ENCODE data around the gene C2.
A peak's percentile ranks its signal among the peaks of the same experiment; 100 is the strongest.

C2 gene

GRCh38 chr6:31946370-31946885, 18.9 kb downstream of the C2 start:
- Histone ChIP-seq H3K36me3 (ENCODE audit: insufficient read depth, low read length) (no peaks in the 10 kb centered on the region), H3K27ac (ENCODE audit: low read depth, low read length) (peak overlapping the region; percentile 91), H2AFZ (ENCODE audit: low read length, unreplicated experiment) (no peak overlapping the region), H3K4me1 (ENCODE audit: control insufficient read depth, insufficient read depth, low read length, unreplicated experiment) (peaks cover 43% of the 10 kb centered on the region), H3K27me3 (ENCODE audit: insufficient read depth, low read length) (no peaks in the 10 kb centered on the region), H3K4me3 (ENCODE audit: low read depth, low read length) (peak overlapping the region; percentile 73), H3K79me2 (ENCODE audit: control insufficient read depth, insufficient read depth, low read length, unreplicated experiment) (peaks cover 5% of the 10 kb centered on the region)

GRCh38 chr6:31947070-31947675, 19.7 kb downstream of the C2 start:
- Histone ChIP-seq H3K79me2 (ENCODE audit: control insufficient read depth, insufficient read depth, low read length, unreplicated experiment) (peaks cover 5% of the 10 kb centered on the region), H3K27me3 (ENCODE audit: insufficient read depth, low read length) (no peaks in the 10 kb centered on the region), H3K36me3 (ENCODE audit: insufficient read depth, low read length) (0 out of 2 replicates have a peak, but pooled peaks cover 5% of the 10 kb centered on the region), H3K27ac (ENCODE audit: low read depth, low read length) (no peak overlapping the region), H3K4me3 (ENCODE audit: low read depth, low read length) (peak overlapping the region; percentile 73; the same call in 1 of the 2 replicates), H2AFZ (ENCODE audit: low read length, unreplicated experiment) (no peak overlapping the region), H3K4me1 (ENCODE audit: control insufficient read depth, insufficient read depth, low read length, unreplicated experiment) (peaks cover 43% of the 10 kb centered on the region)

DNA sequence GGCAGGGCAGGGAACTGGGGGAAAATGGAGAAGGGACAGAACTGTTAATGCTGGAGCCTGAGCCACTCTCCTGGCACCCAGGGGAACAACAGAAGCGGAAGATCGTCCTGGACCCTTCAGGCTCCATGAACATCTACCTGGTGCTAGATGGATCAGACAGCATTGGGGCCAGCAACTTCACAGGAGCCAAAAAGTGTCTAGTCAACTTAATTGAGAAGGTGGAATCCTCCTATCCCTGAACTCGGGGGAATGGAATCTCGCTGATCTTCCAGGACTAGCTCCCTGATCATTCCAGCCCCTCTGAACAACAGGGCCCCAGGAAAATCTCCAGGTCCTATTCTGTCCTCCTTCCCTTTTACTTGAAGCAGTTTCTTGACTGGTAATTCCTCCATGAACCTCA, 20.3 kb downstream of the C2 start:
- Histone ChIP-seq H3K27ac (ENCODE audit: low read depth, low read length) (peak overlapping the region; percentile 51; the same call in 1 of the 2 replicates), H3K79me2 (ENCODE audit: control insufficient read depth, insufficient read depth, low read length, unreplicated experiment) (peaks cover 5% of the 10 kb centered on the region), H3K27me3 (ENCODE audit: insufficient read depth, low read length) (no peaks in the 10 kb centered on the region), H2AFZ (ENCODE audit: low read length, unreplicated experiment) (no peak overlapping the region), H3K36me3 (ENCODE audit: insufficient read depth, low read length) (0 out of 2 replicates have a peak, but pooled peaks cover 5% of the 10 kb centered on the region), H3K4me3 (ENCODE audit: low read depth, low read length) (no peak overlapping the region), H3K4me1 (ENCODE audit: control insufficient read depth, insufficient read depth, low read length, unreplicated experiment) (peaks cover 43% of the 10 kb centered on the region)

- Histone ChIP-seq H3K27ac (ENCODE audit: low read depth, low read length) (peak overlapping the region; percentile 51; the same call in 1 of the 2 replicates), H3K36me3 (ENCODE audit: insufficient read depth, low read length) (0 out of 2 replicates have a peak, but pooled peaks cover 5% of the 10 kb centered on the region), H3K27me3 (ENCODE audit: insufficient read depth, low read length) (no peaks in the 10 kb centered on the region), H3K79me2 (ENCODE audit: control insufficient read depth, insufficient read depth, low read length, unreplicated experiment) (peaks cover 5% of the 10 kb centered on the region), H3K4me1 (ENCODE audit: control insufficient read depth, insufficient read depth, low read length, unreplicated experiment) (peaks cover 43% of the 10 kb centered on the region), H3K4me3 (ENCODE audit: low read depth, low read length) (no peak overlapping the region), H2AFZ (ENCODE audit: low read length, unreplicated experiment) (no peak overlapping the region)
Observed at GRCh38 chr6:31948306-31948705, 20.8 kb downstream of the C2 start.

- H3K79me2 ChIP-seq (ENCODE audit: control insufficient read depth, insufficient read depth, low read length, unreplicated experiment): peaks cover 5% of the 10 kb centered on the region
- H3K4me1 ChIP-seq (ENCODE audit: control insufficient read depth, insufficient read depth, low read length, unreplicated experiment): peaks cover 43% of the 10 kb centered on the region
- peak overlapping the region; percentile 51 for H3K27ac ChIP-seq (ENCODE audit: low read depth, low read length)
- H3K36me3 ChIP-seq (ENCODE audit: insufficient read depth, low read length): 0 out of 2 replicates have a peak, but pooled peaks cover 5% of the 10 kb centered on the region
- peak overlapping the region; percentile 14; the same call in 1 of the 2 replicates for H3K4me3 ChIP-seq (ENCODE audit: low read depth, low read length)
- H3K27me3 ChIP-seq (ENCODE audit: insufficient read depth, low read length): no peaks in the 10 kb centered on the region
- H2AFZ ChIP-seq (ENCODE audit: low read length, unreplicated experiment): no peak overlapping the region
Observed at GRCh38 chr6:31948753-31949413, 21.4 kb downstream of the C2 start.

DNA sequence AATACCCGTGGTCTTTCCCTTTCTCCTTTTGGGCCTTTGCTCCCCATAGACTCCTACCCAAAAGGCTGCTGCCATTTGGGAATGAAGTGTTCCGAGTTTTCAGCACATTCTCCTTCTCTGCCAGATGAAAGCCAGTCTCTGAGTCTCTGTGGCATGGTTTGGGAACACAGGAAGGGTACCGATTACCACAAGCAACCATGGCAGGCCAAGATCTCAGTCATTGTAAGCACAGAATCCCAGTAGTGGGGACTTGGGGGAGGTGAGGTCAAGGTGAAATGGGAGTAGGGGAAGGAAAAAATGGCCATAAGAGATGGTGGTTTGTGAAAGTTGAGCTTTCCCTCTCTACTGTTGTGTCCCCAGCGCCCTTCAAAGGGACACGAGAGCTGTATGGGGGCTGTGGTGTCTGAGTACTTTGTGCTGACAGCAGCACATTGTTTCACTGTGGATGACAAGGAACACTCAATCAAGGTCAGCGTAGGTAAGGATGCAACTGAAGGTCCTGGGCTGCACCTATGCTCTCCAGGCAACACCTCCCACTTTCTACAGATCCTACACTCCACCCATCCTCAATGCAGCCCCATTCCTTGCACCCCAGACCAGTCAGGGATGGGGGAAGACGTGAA, 22.5 kb downstream of the C2 start:
- Histone ChIP-seq H3K79me2 (ENCODE audit: control insufficient read depth, insufficient read depth, low read length, unreplicated experiment) (peaks cover 5% of the 10 kb centered on the region), H2AFZ (ENCODE audit: low read length, unreplicated experiment) (no peak overlapping the region), H3K4me3 (ENCODE audit: low read depth, low read length) (no peak overlapping the region), H3K36me3 (ENCODE audit: insufficient read depth, low read length) (0 out of 2 replicates have a peak, but pooled peaks cover 5% of the 10 kb centered on the region), H3K4me1 (ENCODE audit: control insufficient read depth, insufficient read depth, low read length, unreplicated experiment) (peaks cover 39% of the 10 kb centered on the region), H3K27me3 (ENCODE audit: insufficient read depth, low read length) (no peaks in the 10 kb centered on the region), H3K27ac (ENCODE audit: low read depth, low read length) (no peak overlapping the region)

DNA sequence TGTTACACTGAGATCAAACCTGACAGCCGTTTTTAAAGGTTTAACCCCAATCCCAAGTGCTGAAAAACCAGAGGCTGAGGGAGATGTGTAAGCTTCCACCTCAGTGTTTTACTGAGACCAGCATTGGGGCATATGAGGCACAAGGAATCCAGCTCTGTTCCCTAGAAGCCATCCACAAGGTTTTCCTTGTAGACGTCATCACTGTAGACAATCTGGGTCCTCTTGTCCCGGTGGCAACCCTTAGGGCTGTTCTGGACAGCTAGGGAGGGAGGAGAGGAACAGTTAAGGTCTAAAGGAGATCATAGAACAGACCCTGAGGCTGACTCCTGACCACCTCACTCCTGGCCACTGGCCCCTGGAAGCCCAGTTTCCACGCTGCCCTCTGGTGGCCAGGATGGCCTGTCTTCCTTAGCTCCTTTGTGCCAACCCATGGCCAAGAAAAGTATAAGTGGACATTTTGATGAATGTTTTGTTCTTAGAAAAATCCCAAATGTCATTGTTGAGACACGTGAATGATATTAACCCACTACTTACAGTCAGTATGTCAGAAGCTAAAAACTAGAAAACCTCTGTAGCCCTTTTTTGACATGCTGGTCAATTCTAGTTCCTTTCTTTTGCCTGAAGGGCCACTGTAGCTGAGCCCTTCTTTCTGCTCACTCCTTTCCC, 24.8 kb downstream of the C2 start:
- peak overlapping the region; percentile 4; the same call in 1 of the 2 replicates for H3K27ac ChIP-seq (ENCODE audit: low read depth, low read length)
- H3K36me3 ChIP-seq (ENCODE audit: insufficient read depth, low read length): peaks cover 16% of the 10 kb centered on the region
- peaks cover 5% of the 10 kb centered on the region for H3K79me2 ChIP-seq (ENCODE audit: control insufficient read depth, insufficient read depth, low read length, unreplicated experiment)
- H2AFZ ChIP-seq (ENCODE audit: low read length, unreplicated experiment): no peak overlapping the region
- H3K4me3 ChIP-seq (ENCODE audit: low read depth, low read length): no peak overlapping the region
- peaks cover 24% of the 10 kb centered on the region for H3K4me1 ChIP-seq (ENCODE audit: control insufficient read depth, insufficient read depth, low read length, unreplicated experiment)
- no peaks in the 10 kb centered on the region for H3K27me3 ChIP-seq (ENCODE audit: insufficient read depth, low read length)

- no peak overlapping the region for H2AFZ ChIP-seq (ENCODE audit: low read length, unreplicated experiment)
- H3K4me3 ChIP-seq (ENCODE audit: low read depth, low read length): no peak overlapping the region
- peaks cover 26% of the 10 kb centered on the region for H3K4me1 ChIP-seq (ENCODE audit: control insufficient read depth, insufficient read depth, low read length, unreplicated experiment)
- H3K79me2 ChIP-seq (ENCODE audit: control insufficient read depth, insufficient read depth, low read length, unreplicated experiment): peaks cover 11% of the 10 kb centered on the region
- no peak overlapping the region for H3K27ac ChIP-seq (ENCODE audit: low read depth, low read length)
- peaks cover 17% of the 10 kb centered on the region for H3K36me3 ChIP-seq (ENCODE audit: insufficient read depth, low read length)
- no peaks in the 10 kb centered on the region for H3K27me3 ChIP-seq (ENCODE audit: insufficient read depth, low read length)
Observed at GRCh38 chr6:31952890-31953289, 25.4 kb downstream of the C2 start.

DNA sequence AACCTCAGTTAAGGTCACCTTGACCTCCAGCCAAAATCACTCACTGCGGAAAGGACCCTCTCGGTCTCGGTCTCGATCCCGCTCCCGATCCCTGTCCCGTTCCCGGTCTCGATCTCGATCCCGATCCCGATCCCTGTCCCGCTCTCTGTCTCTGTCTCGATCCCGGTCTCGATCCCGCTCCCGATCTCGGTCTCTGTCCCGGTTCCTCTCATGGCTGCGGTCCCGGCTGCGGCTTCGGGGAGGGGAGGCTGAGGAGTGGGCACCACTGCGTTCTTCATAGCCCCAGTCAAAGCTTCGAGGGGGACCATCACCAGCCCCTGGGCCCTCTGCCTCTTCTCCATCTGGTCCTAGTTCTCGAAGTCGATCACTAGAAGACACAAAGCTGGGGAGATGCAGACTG, 27.0 kb downstream of the C2 start:
- Histone ChIP-seq H3K27me3 (ENCODE audit: insufficient read depth, low read length) (no peaks in the 10 kb centered on the region), H3K27ac (ENCODE audit: low read depth, low read length) (no peak overlapping the region), H3K4me3 (ENCODE audit: low read depth, low read length) (no peak overlapping the region), H3K4me1 (ENCODE audit: control insufficient read depth, insufficient read depth, low read length, unreplicated experiment) (peaks cover 17% of the 10 kb centered on the region), H3K36me3 (ENCODE audit: insufficient read depth, low read length) (peaks cover 17% of the 10 kb centered on the region), H3K79me2 (ENCODE audit: control insufficient read depth, insufficient read depth, low read length, unreplicated experiment) (peaks cover 24% of the 10 kb centered on the region), H2AFZ (ENCODE audit: low read length, unreplicated experiment) (no peak overlapping the region)

DNA sequence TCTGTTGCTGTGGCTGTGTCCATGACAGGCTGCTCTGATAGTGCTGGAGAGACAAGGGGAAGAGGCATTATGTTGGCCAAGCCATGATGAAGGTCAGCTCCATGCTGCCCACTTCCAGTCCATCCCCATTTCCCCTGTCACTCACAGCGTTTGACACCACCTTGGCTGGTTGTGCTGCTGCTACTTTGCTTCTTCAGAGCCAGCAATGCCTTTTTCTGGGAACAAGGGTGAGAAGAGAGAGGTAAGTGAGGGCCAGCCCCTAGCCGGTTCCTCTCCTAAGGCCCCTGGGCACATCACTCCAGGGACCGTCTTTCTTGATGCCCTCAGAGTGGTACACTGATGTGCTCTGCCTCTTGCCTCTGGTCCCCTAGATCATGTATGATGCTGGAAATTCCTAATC, 29.3 kb downstream of the C2 start:
- Histone ChIP-seq H3K4me1 (ENCODE audit: control insufficient read depth, insufficient read depth, low read length, unreplicated experiment) (peaks cover 22% of the 10 kb centered on the region), H2AFZ (ENCODE audit: low read length, unreplicated experiment) (no peak overlapping the region), H3K36me3 (ENCODE audit: insufficient read depth, low read length) (peaks cover 16% of the 10 kb centered on the region), H3K4me3 (ENCODE audit: low read depth, low read length) (peak overlapping the region; percentile 89; the same call in 1 of the 2 replicates), H3K27ac (ENCODE audit: low read depth, low read length) (no peak overlapping the region), H3K79me2 (ENCODE audit: control insufficient read depth, insufficient read depth, low read length, unreplicated experiment) (peaks cover 31% of the 10 kb centered on the region), H3K27me3 (ENCODE audit: insufficient read depth, low read length) (no peaks in the 10 kb centered on the region)

Data from ACC112 (cell line).